Esophagus muscularis mucosa (tissue), 4 donors: Measurements from ENCODE around the gene OR2A42.
"Not testable (repeated sequence)": the region's sequence is repeated elsewhere in the genome, so short reads cannot be mapped to it uniquely, and the experiment has no call there.

Source experiments
- EP300 ChIP-seq: sonication (generic); formaldehyde crosslinking; IDR thresholded peaks from one replicate; pipeline ENCODE4 v1.6.1; 2017; ENCODE audit warnings: antibody characterized with exemption
- POLR2A ChIP-seq: fragments of 450-650 bp; IDR thresholded peaks from one replicate; pipeline ENCODE4 v1.6.1; 2017; ENCODE audit warnings: antibody characterized with exemption, moderate library complexity, mild to moderate bottlenecking, low read depth
- POLR2AphosphoS5 ChIP-seq, 2 donors: sonication (generic); formaldehyde crosslinking; IDR thresholded peaks; one replicate each; pipeline ENCODE4 v1.6.1; 2017; ENCODE audit warnings: antibody characterized with exemption in 2 of 2
- TF ChIP-seq, protein P1 (sequence below), 3 experiments: fragments of 200-600 bp in 2 of 3; fragments of 450-650 bp in 1 of 3; sonication (generic) in 2 of 3; IDR thresholded peaks; one replicate each; pipeline ENCODE4 v1.5.1; 2017 to 2019; ENCODE audit warnings: antibody characterized with exemption in 3 of 3, mild to moderate bottlenecking in 2 of 3, moderate library complexity in 1 of 3

DNA sequence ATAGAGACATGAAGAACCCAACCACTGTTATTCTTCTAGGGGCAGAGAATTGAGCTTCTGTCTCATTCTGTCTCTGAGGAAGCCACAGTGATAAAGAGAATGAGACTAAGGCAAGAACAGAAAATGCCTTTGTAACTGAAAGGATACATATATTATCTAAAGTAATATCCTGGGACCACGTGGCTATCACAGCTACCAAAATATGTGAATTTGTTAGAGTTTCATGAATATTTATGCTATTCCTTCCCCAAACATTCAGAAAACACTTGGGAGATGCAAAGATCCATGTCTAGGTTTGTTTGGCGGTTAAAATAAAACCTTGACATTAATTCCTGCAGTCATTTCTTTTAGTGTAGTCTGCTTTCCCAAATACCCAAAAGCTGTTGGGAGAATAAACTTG, 22.7 kb upstream of the OR2A42 start:
- TF ChIP-seq, protein P1, sequence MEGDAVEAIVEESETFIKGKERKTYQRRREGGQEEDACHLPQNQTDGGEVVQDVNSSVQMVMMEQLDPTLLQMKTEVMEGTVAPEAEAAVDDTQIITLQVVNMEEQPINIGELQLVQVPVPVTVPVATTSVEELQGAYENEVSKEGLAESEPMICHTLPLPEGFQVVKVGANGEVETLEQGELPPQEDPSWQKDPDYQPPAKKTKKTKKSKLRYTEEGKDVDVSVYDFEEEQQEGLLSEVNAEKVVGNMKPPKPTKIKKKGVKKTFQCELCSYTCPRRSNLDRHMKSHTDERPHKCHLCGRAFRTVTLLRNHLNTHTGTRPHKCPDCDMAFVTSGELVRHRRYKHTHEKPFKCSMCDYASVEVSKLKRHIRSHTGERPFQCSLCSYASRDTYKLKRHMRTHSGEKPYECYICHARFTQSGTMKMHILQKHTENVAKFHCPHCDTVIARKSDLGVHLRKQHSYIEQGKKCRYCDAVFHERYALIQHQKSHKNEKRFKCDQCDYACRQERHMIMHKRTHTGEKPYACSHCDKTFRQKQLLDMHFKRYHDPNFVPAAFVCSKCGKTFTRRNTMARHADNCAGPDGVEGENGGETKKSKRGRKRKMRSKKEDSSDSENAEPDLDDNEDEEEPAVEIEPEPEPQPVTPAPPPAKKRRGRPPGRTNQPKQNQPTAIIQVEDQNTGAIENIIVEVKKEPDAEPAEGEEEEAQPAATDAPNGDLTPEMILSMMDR (IDR thresholded peaks at IDR 0.05): not testable (repeated sequence)
- not testable (repeated sequence) for TF ChIP-seq POLR2AphosphoS5 (IDR thresholded peaks at IDR 0.05); POLR2A; EP300
